Chondrocyte (in vitro differentiated cells): ENCODE results near the gene BEND3. TPM values are rescaled to one million over a fixed set of nuclear protein-coding genes. Genes with fewer than 3 reads are reported as not detected.
"Not testable (repeated sequence)": the region's sequence is repeated elsewhere in the genome, so short reads cannot be mapped to it uniquely, and the experiment has no call there.

ENCODE experiments used
- DNase-seq: peaks from one replicate; pipeline ENCODE4 v3.0.0; 2021; ENCODE audit warnings: mixed read lengths, low spot score
- H3K27ac Mint-ChIP-seq: one replicate; pipeline ENCODE4 v1.8.0; 2021; ENCODE audit warnings: mild to moderate bottlenecking, moderate library complexity, mixed read lengths; ENCODE audit not compliant: unreplicated experiment
- H3K27me3 Mint-ChIP-seq: 2 replicates; pipeline ENCODE4 v1.8.0; 2021; ENCODE audit warnings: low read depth, mixed read lengths
- H3K36me3 Mint-ChIP-seq: 2 replicates; pipeline ENCODE4 v1.8.0; 2021; ENCODE audit warnings: low read depth, mixed read lengths
- H3K4me1 Mint-ChIP-seq: 2 replicates; pipeline ENCODE4 v1.8.0; 2021; ENCODE audit warnings: low read depth, mild to moderate bottlenecking, mixed read lengths
- H3K4me3 Mint-ChIP-seq: one replicate; pipeline ENCODE4 v1.8.0; 2021; ENCODE audit warnings: mild to moderate bottlenecking, moderate library complexity, mixed read lengths; ENCODE audit not compliant: unreplicated experiment
- H3K9me3 Mint-ChIP-seq: 2 replicates; pipeline ENCODE4 v1.8.0; 2021; ENCODE audit warnings: low read depth, mixed read lengths
- total RNA-seq: library from RNA; stranded (reverse); gene quantifications from 3 replicates; pipeline ENCODE4 v1.2.1, GENCODE V29; 2021
- TF ChIP-seq, protein P1 (sequence below): fragments of 200-600 bp; sonication (generic); IDR thresholded peaks from 2 replicates; pipeline ENCODE4 v1.5.0; 2021; ENCODE audit warnings: antibody characterized with exemption, mild to moderate bottlenecking, moderate library complexity

BEND3 gene
- total RNA-seq, 1 donor from 2014 or later = 3.6 TPM

GRCh38 chr6:107120404-107120803 is 5.1 kb upstream of the BEND3 start:
- no peak for DNase-seq
- no peaks in the 10 kb centered on the region for H3K36me3 Mint-ChIP-seq
- TF ChIP-seq, protein P1, sequence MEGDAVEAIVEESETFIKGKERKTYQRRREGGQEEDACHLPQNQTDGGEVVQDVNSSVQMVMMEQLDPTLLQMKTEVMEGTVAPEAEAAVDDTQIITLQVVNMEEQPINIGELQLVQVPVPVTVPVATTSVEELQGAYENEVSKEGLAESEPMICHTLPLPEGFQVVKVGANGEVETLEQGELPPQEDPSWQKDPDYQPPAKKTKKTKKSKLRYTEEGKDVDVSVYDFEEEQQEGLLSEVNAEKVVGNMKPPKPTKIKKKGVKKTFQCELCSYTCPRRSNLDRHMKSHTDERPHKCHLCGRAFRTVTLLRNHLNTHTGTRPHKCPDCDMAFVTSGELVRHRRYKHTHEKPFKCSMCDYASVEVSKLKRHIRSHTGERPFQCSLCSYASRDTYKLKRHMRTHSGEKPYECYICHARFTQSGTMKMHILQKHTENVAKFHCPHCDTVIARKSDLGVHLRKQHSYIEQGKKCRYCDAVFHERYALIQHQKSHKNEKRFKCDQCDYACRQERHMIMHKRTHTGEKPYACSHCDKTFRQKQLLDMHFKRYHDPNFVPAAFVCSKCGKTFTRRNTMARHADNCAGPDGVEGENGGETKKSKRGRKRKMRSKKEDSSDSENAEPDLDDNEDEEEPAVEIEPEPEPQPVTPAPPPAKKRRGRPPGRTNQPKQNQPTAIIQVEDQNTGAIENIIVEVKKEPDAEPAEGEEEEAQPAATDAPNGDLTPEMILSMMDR = no peak
- H3K27me3 Mint-ChIP-seq = no peaks in the 10 kb centered on the region
- no peaks in the 10 kb centered on the region for H3K9me3 Mint-ChIP-seq
- H3K27ac Mint-ChIP-seq = no peak overlapping the region
- no peak overlapping the region for H3K4me3 Mint-ChIP-seq
- peaks cover 12% of the 10 kb centered on the region for H3K4me1 Mint-ChIP-seq

- Mint-ChIP-seq H3K9me3 (no peaks in the 10 kb centered on the region), H3K27me3 (no peaks in the 10 kb centered on the region), H3K4me3 (no peak overlapping the region), H3K4me1 (peaks cover 13% of the 10 kb centered on the region), H3K27ac (no peak overlapping the region), H3K36me3 (no peaks in the 10 kb centered on the region)
- TF ChIP-seq, protein P1 = no peak
- DNase-seq = no peak
These were observed 3.7 kb upstream of the BEND3 start for GRCh38 chr6:107118976-107119375.

DNA sequence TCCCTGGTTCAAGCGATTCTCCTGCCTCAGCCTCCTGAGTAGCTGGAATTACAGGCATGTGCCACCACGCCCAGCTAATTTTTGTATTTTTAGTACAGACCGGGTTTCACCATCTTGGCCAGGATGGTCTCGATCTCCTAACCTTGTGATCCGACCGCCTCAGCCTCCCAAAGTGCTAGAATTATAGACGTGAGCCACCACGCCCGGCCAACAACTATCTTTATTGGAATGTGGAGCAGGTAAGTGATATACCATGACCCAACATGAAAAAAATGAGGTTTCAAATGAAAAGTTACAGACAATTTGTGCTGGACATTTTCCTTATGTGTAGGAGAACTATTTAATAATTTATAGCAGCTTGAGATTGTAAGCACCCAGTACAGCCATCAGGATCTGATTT is 3.2 kb upstream of the BEND3 start:
- not testable (repeated sequence) for H3K4me3 Mint-ChIP-seq, DNase-seq, H3K36me3 Mint-ChIP-seq, H3K27me3 Mint-ChIP-seq, H3K9me3 Mint-ChIP-seq, H3K27ac Mint-ChIP-seq
- peaks cover 18% of the 10 kb centered on the region for H3K4me1 Mint-ChIP-seq

DNA sequence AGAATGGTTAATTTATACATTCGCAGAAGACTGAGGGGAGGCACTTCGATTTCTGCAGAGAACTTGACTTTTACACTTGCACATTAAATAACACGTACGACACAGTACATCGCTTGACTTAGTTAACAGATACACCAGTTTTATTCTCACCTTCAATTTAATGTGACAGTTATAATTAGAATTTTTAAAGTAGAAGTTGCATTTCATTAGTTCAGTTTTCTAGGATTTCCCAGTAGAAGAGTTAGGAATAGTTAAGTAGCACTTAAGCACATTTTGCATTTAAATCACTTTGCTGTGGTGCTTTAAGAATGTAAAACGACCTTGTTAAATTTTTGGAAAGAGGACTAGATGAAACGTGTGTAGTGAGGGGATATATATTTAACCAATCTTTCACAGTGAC is 1.6 kb upstream of the BEND3 start:
- no peak overlapping the region for H3K27ac Mint-ChIP-seq
- no peaks in the 10 kb centered on the region for H3K27me3 Mint-ChIP-seq
- no peak overlapping the region for H3K4me3 Mint-ChIP-seq
- no peak for DNase-seq
- no peaks in the 10 kb centered on the region for H3K9me3 Mint-ChIP-seq
- TF ChIP-seq, protein P1 = no peak
- H3K36me3 Mint-ChIP-seq = no peaks in the 10 kb centered on the region
- peaks cover 21% of the 10 kb centered on the region for H3K4me1 Mint-ChIP-seq

DNA sequence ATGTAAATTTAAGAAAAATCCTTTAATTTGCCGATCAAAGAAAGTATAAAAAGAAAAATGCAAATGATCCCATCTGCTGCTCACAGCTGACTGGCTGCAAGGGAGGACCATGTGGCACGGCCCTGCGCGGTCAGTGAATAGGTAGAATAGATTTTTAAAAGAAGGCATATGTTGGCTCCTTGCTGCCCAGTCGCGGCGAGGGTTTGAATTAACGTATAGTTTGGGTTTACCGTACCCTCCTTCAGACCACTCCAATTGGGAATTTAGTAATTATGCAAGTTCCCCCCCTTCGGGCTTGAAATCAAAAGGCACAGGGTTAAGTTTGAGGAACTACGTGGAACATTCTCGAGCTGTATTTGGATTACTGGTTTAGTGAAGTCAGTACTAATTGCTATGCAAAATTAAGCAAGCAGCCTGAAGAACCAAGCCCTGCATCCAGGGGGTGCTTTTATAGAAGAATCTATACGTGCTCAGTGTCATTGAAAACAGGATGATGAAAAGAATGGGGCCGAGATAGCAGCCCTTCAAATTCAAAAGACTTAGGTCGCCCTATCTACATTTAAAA is 1.1 kb upstream of the BEND3 start:
- Mint-ChIP-seq H3K27ac (peak overlapping the region; percentile 81), H3K4me1 (peaks cover 21% of the 10 kb centered on the region), H3K9me3 (no peaks in the 10 kb centered on the region), H3K4me3 (peak overlapping the region; percentile 77), H3K36me3 (no peaks in the 10 kb centered on the region), H3K27me3 (no peaks in the 10 kb centered on the region)
- TF ChIP-seq, protein P1 = peak; percentile 49
- no peak for DNase-seq

DNA sequence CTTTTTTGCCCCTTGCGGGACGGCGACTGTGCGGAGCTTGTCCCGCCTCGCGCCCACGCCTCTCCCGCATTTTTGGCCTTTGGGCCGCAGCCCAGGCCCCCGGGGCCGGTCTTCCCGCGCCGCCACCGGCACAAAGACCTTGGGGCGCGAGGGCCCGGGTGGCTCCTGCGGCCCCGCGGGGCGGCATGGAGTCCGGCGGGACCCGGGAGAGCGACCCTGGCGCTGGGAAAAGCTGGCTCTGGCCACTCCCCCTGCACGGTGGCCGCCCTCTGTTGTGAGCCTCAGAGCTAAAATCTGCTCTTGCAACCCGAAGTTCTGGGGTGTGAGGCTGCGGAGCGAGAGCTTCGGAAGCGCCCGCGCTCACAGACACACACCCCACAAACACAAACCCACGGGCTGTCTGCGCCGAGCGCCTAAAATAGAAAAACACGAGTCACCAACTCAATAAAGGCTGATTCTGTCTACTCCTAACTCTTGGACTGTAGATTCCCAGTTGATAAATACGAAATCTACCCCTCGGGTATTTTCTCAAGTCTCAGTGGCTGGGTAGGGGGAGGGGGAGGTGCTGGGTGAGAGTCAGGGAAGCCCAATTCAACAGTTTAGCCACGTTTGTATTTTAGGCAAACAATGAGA is 496 bp upstream of the BEND3 start:
- no peak for DNase-seq
- TF ChIP-seq, protein P1 = no peak
- no peaks in the 10 kb centered on the region for H3K9me3 Mint-ChIP-seq
- peaks cover 21% of the 10 kb centered on the region for H3K4me1 Mint-ChIP-seq
- peak overlapping the region; percentile 81 for H3K27ac Mint-ChIP-seq
- no peaks in the 10 kb centered on the region for H3K27me3 Mint-ChIP-seq
- no peaks in the 10 kb centered on the region for H3K36me3 Mint-ChIP-seq
- H3K4me3 Mint-ChIP-seq = peak overlapping the region; percentile 77
